PFSK-1 (cell line): ENCODE results near the gene IER5.

Experiments
- FOXP2 ChIP-seq: optimal IDR thresholded peaks from 2 replicates; pipeline ENCODE3; 2011; ENCODE audit warnings: borderline replicate concordance, control low read depth, inconsistent platforms; ENCODE audit not compliant: insufficient read depth; ENCODE audit errors: extremely low read length, extremely low read depth
- POLR2AphosphoS5 ChIP-seq: IDR thresholded peaks from 2 replicates; pipeline ENCODE4 v1.6.1; 2012; ENCODE audit warnings: low read depth, mild to moderate bottlenecking, control low read depth, low read length, moderate library complexity
- REST ChIP-seq, 2 experiments: IDR thresholded peaks; 2 replicates each; pipeline versions ENCODE4 v1.6.1 to v1.8.0; 2011 to 2012; ENCODE audit warnings: low read depth in 2 of 2, low read length in 2 of 2, control low read depth in 1 of 2, inconsistent platforms in 1 of 2, mild to moderate bottlenecking in 1 of 2, moderate library complexity in 1 of 2; ENCODE audit not compliant: insufficient read depth in 1 of 2
- SIN3A ChIP-seq: IDR thresholded peaks from 2 replicates; pipeline ENCODE4 v1.6.1; 2012; ENCODE audit warnings: mild to moderate bottlenecking, low read length, moderate library complexity, borderline replicate concordance; ENCODE audit not compliant: insufficient read depth
- TAF1 ChIP-seq: IDR thresholded peaks from 2 replicates; pipeline ENCODE4 v1.6.1; 2012; ENCODE audit warnings: low read length, control low read depth, borderline replicate concordance; ENCODE audit not compliant: insufficient read depth

Gene IER5

DNA sequence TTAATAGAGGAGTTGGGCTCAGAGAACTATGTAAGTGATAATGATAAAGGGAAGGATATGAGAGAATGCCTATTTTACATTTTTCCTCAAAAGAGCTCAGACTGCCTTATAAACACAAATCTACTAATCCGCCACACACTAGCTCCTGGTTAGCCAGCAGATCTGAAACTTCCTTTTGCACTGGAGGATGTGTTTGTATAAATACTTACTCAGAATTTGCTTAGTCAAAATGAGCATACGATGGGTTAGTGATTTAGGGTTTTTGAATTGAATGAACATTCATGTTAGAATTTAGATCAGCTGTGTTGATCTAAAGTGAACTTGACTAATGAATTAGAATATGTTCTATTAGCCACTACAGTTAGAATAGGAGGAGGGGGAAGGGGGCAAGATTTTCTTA is 9.1 kb upstream of the IER5 start:
- TF ChIP-seq TAF1 (no peak), FOXP2 (no peak), POLR2AphosphoS5 (no peak), REST (IDR thresholded peaks at IDR 0.05; ENCODE audit: insufficient read depth in 1 of 2, low read depth in 2 of 2, low read length in 2 of 2) (no peak), SIN3A (no peak)

DNA sequence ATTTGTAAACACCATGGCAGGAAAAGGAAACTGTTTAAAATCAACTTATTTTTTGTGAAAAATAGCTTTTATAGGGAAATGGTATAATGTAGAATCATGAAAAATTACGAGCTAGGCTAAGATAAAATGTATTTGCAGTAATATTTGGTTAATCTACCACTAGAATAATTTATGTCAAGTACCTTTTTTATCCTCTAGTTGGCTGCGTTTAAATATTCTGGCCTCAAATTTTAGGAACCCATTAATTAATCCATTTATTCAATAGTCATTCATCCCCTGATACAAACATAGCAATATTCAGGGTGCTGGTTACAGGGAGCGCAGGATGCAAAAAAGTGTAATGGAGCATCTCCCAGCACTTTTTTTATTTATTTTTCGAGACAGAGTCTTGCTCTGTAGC is 8.6 kb upstream of the IER5 start:
- TF ChIP-seq SIN3A (no peak), REST (IDR thresholded peaks at IDR 0.05; ENCODE audit: insufficient read depth in 1 of 2, low read depth in 2 of 2, low read length in 2 of 2) (no peak), POLR2AphosphoS5 (no peak), TAF1 (no peak), FOXP2 (no peak)

DNA sequence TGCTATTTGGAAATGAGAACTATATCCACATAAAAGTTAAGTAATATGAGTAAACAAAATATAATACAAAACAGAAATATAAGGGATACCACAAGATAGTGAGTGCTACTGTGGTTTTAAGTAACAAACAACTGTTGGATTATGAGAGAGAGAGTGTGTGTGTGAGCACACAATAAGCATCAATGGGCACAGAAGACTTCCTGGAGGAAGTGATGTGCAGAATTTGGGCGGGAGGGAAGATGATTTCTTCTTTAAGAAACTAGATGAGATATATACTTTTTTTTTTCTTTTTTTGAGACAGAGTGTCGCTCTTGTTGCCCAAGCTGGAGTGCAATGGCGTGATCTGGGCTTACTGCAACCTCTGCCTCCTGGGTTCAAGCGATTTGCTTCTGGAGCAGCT is 7.9 kb upstream of the IER5 start:
- TF ChIP-seq POLR2AphosphoS5 (no peak), TAF1 (no peak), FOXP2 (no peak)

DNA sequence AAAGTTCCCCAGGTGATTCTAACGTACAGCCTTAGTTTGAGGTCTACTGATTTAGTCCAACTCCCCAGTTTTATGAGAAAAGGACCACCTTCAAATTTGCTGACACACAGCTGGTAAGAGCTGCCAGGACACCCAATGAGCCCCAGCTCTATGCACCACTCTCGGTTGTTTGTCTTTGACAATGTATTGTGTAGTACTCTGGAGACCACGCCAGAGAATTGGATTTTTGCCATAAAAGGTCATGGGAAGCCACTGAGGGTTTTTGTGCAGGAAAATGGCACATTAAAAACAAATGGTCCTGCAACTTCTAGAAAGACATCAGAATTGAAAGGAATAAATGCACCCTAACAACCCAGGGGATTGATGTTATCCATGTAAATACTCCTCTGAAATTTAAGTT is 7.1 kb upstream of the IER5 start:
- TF ChIP-seq FOXP2 (no peak), TAF1 (no peak), POLR2AphosphoS5 (no peak), SIN3A (no peak), REST (IDR thresholded peaks at IDR 0.05; ENCODE audit: insufficient read depth in 1 of 2, low read depth in 2 of 2, low read length in 2 of 2) (no peak)

DNA sequence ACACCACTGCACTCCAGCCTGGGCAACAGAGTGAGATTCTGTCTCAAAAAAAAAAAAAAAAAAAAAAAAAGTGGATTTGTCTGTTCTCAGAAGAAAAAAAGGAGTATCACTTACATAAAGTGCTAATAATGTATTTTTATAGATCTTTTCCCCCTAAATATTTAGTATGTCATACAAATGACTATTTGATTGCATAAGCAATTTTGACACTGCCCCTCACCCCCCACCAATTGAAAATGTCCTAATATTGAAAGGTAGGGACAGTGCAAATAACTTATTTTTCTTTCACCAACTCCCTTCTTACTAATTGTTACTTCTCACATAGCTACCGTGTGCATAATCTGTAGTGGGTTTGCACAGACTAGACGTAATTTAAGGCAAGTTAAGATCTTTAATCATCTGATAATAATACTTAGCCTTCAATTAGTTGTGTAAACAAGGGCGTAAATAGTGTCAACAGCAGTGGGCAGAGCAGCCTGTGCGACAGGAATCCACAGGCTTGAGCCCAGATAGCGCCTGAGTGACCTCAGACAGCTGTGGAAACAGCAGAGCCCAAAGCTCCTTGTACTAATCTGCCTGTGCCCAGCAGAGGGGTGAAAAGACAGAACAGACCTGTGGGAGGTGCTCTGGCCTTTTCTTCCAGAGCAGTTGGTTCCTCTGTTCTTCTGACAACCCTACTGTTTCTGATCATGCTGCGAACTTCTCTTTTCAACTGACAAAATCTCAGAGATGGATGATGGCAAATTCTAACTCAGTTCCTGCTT is 4.5 kb upstream of the IER5 start:
- TF ChIP-seq TAF1 = no peak
- no peak for TF ChIP-seq REST (IDR thresholded peaks at IDR 0.05; ENCODE audit: insufficient read depth in 1 of 2, low read depth in 2 of 2, low read length in 2 of 2)
- TF ChIP-seq POLR2AphosphoS5 = no peak
